ENCODE data around the gene NDE1. TPM values are rescaled to one million over a fixed set of nuclear protein-coding genes. Genes with fewer than 3 reads are reported as not detected.

The NDE1 gene
- total RNA-seq, 1 donor from 2014 or later: 48.2 TPM

DNA sequence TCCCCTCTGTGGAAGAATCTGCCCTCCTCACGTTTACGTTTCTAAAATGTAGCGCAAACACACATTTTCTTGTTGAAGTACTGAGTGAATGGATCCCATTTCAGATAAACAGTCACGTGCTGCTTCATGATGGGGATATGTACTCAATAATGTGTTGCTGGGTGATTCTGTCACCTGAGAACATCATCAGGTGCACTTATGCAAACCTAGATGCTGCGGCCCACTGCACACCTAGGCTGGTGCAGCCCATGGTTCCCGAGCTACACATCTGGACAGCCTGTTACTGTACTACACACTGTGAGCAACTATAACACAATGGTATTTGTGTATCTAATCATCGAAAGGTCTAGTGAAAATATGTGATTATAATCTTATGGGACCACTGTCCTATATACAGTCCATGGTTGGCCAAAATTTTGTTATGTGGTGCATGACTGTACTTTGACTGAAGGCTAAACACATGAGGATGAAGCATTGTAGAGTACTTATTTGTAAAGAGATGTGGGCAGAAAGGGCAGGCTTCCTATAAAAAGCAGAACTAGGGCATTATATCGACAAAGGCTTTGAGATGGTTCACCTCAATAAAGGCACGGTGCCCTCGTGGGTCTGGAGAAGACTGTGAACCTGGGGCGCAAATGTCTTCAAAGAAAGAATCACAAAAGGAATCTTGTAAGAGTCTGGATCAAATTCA lies 33.4 kb upstream of the NDE1 start:
- TF ChIP-seq, protein P1, sequence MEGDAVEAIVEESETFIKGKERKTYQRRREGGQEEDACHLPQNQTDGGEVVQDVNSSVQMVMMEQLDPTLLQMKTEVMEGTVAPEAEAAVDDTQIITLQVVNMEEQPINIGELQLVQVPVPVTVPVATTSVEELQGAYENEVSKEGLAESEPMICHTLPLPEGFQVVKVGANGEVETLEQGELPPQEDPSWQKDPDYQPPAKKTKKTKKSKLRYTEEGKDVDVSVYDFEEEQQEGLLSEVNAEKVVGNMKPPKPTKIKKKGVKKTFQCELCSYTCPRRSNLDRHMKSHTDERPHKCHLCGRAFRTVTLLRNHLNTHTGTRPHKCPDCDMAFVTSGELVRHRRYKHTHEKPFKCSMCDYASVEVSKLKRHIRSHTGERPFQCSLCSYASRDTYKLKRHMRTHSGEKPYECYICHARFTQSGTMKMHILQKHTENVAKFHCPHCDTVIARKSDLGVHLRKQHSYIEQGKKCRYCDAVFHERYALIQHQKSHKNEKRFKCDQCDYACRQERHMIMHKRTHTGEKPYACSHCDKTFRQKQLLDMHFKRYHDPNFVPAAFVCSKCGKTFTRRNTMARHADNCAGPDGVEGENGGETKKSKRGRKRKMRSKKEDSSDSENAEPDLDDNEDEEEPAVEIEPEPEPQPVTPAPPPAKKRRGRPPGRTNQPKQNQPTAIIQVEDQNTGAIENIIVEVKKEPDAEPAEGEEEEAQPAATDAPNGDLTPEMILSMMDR (IDR thresholded peaks at IDR 0.05; ENCODE audit: unreplicated experiment): no peak
- Mint-ChIP-seq H3K4me1 (no peaks in the 10 kb centered on the region), H3K36me3 (peaks cover 54% of the 10 kb centered on the region), H3K9me3 (no peaks in the 10 kb centered on the region), H3K4me3 (no peak overlapping the region), H3K27me3 (ENCODE audit: low read depth) (no peaks in the 10 kb centered on the region), H3K27ac (no peak overlapping the region)
- no peak for DNase-seq (ENCODE audit: low spot score in 2 of 2, unreplicated experiment in 2 of 2)

GRCh38 chr16:15617901-15618300 lies 32.1 kb upstream of the NDE1 start:
- H3K4me3 Mint-ChIP-seq: no peak overlapping the region
- peaks cover 49% of the 10 kb centered on the region for H3K36me3 Mint-ChIP-seq
- no peaks in the 10 kb centered on the region for H3K4me1 Mint-ChIP-seq
- no peaks in the 10 kb centered on the region for H3K27me3 Mint-ChIP-seq (ENCODE audit: low read depth)
- H3K9me3 Mint-ChIP-seq: no peaks in the 10 kb centered on the region
- no peak overlapping the region for H3K27ac Mint-ChIP-seq
- DNase-seq (ENCODE audit: low spot score in 2 of 2, unreplicated experiment in 2 of 2): no peak
- TF ChIP-seq, protein P1 (IDR thresholded peaks at IDR 0.05; ENCODE audit: unreplicated experiment): no peak

GRCh38 chr16:15618392-15618791 lies 31.7 kb upstream of the NDE1 start:
- no peak overlapping the region for H3K27ac Mint-ChIP-seq
- no peak for DNase-seq (ENCODE audit: low spot score in 2 of 2, unreplicated experiment in 2 of 2)

GRCh38 chr16:15620611-15621195 lies 29.3 kb upstream of the NDE1 start:
- TF ChIP-seq, protein P1 (IDR thresholded peaks at IDR 0.05; ENCODE audit: unreplicated experiment): no peak
- Mint-ChIP-seq H3K36me3 (peaks cover 57% of the 10 kb centered on the region), H3K4me1 (no peaks in the 10 kb centered on the region), H3K4me3 (no peak overlapping the region), H3K27me3 (ENCODE audit: low read depth) (no peaks in the 10 kb centered on the region), H3K27ac (no peak overlapping the region), H3K9me3 (no peaks in the 10 kb centered on the region)
- DNase-seq (ENCODE audit: low spot score in 2 of 2, unreplicated experiment in 2 of 2): no peak

More at GRCh38 chr16:15618392-15618791, 31.7 kb upstream of the NDE1 start:
- Mint-ChIP-seq H3K36me3 (peaks cover 46% of the 10 kb centered on the region), H3K27me3 (ENCODE audit: low read depth) (no peaks in the 10 kb centered on the region), H3K9me3 (no peaks in the 10 kb centered on the region), H3K4me3 (no peak overlapping the region), H3K4me1 (no peaks in the 10 kb centered on the region)
- TF ChIP-seq, protein P1 (IDR thresholded peaks at IDR 0.05; ENCODE audit: unreplicated experiment): no peak

- no peak for DNase-seq (ENCODE audit: low spot score in 2 of 2, unreplicated experiment in 2 of 2)
- TF ChIP-seq, protein P1 (IDR thresholded peaks at IDR 0.05; ENCODE audit: unreplicated experiment): no peak
- H3K4me1 Mint-ChIP-seq: no peaks in the 10 kb centered on the region
- peaks cover 54% of the 10 kb centered on the region for H3K36me3 Mint-ChIP-seq
- H3K27me3 Mint-ChIP-seq (ENCODE audit: low read depth): no peaks in the 10 kb centered on the region
- H3K27ac Mint-ChIP-seq: no peak overlapping the region
- H3K4me3 Mint-ChIP-seq: no peak overlapping the region
- no peaks in the 10 kb centered on the region for H3K9me3 Mint-ChIP-seq
Observed at GRCh38 chr16:15621456-15621855, 28.6 kb upstream of the NDE1 start.
